UCSD-AML1 (cell line): ENCODE data around the gene NLK.

Experiments
- DNase-seq: peaks from one replicate; lab custom pipeline; 2025; ENCODE audit not compliant: unreplicated experiment; lab: John Stamatoyannopoulos, UW

The NLK gene

DNA sequence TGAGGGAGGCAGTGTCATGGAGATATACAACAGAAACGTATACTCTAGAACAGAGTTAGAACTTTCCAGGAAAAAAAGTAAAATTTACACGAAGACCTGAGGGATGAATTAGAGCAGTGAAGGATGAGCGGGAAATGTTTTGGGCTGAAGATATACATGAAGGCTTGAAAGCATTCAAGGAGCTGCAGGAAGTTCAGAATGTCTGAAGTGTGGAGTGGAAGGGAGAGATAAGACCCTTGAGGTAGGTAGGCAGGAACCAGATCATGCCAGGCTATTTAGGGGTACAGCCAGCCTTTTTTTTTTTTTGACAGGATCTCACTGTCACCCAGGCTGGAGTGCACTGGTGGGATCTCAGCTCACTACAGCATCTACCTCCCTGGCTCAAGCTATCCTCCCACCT is 3.2 kb upstream of the NLK start:
- DNase-seq: no peak

DNA sequence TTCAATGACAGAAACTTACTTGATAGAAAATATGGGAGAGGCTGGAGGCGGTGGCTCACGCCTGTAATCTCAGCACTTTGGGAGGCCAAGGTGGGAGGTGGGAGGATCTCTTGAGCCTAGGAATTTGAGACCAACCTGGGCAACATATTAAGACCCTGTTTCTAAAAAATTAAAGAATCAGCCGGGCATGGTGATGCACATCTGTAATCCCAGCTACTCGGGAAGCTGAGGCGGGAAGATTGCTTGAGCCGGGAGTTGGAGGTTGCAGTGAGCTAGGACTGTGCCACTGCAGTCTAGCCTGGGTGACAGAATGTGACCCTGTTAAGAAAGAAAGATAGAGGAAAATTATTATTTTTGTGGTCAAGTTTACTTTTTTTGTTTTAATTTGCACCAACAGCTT is 2.1 kb upstream of the NLK start:
- no peak for DNase-seq

DNA sequence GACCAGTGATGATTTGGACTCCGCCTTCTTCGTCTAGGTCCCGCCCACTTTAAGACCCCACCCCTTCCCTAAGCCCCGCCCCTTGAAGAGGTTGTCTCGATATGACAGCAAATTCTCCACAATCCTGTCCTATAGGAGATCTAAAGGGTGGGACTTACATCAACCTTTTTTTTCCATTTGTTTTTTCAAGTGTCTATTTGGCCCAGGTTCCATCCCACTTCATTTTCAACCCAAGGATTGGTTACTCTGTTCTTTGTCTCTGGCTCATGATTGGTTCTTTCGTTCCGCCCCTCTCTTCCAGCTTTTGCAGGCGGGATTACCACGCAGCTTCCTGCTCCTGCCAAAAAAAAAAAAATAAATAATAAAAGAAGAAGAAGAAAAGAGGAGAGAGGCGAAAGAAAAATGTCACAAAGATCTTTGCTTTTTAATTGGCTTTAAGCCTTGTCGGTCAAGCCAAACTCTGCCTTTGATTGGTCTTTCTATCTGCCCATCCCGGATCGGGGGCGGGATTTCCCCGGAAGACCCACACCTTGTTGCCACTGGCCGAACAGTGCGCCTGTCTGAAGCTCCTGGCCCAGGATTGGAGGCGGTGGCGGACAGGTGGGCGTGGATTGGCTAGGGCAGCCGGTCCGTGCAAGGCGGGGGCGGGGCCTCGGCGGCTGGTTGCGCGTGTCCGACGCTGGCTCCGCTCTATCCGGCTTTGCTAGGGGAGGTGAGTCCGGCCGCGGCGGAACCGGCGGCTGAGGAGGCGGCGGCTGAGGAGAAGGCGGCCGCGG is 1.2 kb upstream of the NLK start:
- peak; percentile 99 for DNase-seq

DNA sequence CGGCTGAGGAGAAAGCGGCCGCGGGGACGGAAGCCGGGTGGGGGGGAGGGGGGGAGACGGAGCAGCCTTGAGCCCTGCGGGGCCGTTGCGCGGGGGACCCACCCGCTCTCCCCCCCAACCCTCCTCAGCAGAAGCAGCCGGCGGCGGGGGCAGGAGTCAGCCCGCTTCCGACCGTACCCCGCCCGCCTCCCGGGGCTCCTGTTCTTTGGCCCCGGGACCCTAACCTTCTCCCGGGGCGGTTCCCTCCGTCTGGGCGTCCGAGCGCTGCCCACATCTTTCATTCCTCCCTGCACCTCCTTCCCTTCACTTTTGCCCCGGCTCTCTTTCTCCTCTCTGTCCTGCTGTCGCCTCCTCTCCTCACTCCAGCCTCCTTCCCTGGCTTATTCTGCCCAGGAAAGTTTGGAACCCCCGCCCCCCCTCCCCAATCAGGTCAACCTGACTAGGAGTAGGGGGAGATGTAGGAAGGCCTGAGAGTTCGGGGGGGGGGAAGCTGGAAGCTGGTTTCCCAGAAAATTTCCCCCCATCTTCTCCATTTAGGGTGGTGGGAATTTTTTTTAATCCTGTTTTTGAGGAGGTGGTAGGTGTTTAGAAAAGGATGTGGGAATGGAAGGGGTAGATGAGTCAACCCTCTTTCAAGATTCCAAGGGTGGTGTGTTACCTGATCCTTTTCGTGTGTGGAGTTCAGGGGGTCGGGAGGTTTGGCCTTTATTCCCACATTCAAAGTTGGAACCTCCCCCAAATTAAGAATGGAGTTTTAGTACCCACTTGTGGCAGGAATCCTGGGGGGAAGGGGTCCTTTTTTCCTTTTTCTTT is 427 bp upstream of the NLK start:
- DNase-seq: no peak

DNA sequence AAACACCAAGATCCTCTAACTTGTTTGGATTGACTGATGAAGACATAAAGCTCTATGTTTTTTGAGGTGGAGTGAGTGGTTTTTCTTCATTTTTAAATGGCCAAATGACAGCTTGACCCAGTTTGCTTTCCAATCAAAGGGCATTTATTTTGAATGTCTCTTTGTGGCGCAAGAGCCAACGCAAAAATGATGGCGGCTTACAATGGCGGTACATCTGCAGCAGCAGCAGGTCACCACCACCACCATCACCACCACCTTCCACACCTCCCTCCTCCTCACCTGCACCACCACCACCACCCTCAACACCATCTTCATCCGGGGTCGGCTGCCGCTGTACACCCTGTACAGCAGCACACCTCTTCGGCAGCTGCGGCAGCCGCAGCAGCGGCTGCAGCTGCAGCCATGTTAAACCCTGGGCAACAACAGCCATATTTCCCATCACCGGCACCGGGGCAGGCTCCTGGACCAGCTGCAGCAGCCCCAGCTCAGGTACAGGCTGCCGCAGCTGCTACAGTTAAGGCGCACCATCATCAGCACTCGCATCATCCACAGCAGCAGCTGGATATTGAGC is 329 bp downstream of the NLK start:
- DNase-seq: no peak

DNA sequence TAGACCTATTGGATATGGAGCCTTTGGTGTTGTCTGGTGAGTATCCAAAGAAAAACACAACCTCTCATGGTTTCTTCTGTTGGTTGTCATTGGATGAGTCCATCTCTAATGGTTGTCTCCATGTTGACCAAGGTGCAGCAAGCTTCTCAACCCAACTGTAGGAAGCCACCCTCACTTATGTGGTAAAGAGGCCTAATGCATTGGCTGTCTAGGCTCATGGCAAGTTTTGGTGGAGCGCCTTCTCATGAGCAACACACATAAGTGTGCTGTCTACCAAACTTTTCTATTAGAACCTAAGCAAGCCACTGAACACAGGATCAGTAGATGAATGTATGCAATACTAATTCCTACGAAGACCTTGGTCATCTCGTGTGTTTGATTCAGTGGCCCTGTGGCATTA is 819 bp downstream of the NLK start:
- DNase-seq: no peak

DNA sequence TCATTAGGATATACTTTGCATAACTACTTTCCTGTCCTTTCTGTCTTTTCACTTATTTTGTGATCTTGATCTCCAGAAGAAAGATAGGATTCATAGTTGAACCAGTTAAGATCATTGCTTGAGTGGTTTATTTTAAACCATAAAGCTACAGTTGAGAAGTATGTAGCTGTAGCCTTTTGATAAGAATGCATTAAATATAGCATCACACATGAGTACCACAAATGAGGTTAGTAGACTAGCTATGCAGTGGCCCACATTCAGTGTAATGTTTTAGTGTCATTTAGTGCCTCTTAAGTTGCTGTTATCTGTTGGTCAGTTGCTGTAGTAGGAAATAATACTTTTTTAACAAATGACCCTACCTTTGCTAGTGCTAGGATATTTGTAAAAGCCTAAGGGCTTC is 1.3 kb downstream of the NLK start:
- DNase-seq: no peak

DNA sequence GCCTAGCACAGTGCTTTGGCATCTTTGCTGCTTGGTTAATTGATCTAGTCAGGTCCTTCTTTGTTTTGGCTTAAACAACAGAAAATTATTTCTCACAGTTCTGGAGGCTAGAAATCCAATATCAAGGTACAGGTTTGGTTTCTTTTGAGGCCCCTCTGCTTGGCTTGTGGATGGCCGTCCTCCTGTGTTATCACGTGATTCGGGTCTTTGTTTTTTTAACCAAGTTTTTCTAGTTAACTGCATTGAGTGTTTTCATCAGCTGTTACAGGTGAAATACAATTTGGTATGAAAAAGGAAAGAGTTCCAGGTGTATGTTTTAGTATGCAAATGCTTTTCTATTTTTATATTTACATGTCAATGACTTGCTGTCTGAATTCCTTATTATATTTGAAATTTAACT is 2.8 kb downstream of the NLK start:
- no peak for DNase-seq

DNA sequence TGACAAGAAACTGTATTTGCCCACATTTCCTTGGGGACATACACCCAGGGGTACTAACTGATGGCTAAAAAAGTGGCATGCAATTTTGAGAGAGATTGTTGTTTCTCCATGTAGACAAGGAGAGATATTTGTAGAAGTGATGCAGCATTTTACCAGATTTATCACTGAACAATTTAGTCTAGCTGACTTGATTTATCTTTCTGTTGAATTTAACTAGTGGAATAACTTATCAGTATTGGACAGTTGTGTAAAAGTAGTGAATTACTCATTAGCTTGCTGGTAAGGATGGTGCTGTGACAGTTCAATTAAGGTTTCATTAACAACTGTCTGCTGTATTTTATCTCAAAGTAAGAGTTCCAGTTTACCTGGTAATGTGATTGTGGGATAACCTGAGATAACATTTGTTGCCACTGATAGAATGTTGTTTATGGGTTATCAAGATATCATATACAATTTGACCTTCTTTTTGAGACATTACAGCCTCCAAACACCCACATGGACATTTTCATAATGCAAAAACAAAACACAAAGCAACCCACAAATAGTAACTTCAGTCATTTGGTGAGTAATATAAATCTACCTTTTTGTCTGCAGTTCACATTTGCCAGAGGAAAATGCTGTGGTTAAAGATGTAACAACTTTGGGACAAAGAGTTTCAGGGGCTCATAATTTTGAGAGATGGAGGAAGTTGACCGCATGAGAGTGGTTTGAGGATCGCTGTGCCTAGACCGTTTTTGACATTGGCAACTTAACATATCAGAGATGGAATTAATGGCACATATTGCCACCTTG is 3.8 kb downstream of the NLK start:
- DNase-seq: no peak

DNA sequence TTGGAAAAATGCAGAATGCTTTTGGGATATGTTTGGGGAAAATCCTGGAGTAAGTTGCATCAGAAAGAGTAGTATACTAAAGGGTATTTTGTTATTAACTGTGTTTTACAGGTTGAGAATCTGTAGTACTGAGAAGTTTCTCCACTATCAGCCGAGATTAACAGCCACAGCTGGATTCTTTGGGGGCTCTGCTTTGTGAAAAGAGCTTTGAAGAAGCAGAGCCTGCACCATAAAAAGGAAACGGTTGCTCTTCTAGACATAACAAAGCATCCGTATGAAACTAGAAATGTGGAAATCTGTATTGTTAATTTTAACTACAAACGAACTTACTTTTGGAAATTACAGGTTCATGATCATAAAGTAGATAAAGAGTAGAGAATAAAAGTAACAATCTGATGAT is 5.3 kb downstream of the NLK start:
- no peak for DNase-seq

DNA sequence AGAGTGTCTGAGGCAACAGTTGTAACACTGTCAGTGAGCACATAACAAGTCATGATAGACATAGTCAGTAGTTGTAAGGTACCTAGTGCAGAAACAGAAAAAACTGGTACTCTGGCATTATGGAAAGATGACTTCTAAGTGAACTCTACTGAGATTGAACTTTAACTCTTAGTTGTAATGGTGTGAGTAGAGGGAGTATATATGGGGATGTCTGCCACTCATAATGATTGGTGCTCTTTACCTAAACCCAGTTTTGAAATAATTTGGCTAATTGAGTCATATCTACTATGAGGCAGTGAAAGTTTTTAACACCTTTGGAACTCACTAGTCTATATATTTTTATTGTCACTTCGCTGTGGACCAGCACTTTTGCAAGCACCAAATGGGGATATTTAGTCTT is 6.6 kb downstream of the NLK start:
- DNase-seq: no peak

DNA sequence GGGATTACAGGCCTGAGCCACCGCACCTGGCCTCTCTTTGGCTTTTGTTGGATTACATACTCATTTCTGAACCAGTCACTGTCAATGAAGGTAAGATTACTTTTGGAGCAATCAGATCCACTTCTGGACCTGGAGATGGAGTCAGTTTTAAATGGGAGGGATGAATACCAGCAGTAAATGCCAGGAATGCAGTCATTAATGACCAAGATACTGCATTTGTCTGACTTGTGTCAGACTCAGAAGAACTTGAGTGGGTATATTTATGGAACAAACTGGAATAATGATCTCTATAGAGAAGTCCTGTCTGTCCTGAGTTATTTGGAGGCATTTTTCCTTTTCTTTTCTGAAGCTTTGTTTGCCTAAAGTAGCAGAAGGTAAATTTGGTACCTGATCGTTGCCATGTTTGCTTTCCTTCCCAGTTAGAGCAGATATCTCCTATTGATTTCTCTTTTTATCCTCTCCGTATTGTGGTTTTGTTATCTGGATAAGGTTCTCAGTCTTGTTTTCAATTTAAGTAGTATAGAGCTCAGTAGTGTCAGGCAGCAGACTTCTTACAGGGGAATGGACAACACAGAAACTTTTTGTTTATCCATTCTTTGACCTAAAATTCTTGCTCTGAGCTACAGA is 10.7 kb downstream of the NLK start:
- DNase-seq: no peak

DNA sequence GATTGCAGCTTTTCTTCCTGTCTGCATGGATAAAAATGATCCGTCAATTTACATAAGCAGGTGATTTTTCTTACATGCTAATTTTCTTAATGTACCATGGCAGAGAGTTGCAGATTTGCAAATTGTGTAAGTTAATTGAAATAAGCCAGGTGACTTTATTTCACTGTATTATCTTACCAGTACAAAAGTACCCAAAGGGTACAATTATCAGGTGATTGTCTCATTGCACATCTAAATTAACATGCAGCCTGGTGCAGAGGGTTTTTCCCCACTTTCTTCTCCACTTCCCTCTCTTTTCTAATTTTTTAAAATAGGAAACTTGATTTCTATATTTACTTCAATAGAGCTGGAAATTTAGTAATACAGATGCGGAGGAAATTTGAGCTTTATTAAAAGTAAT is 11.2 kb downstream of the NLK start:
- no peak for DNase-seq

DNA sequence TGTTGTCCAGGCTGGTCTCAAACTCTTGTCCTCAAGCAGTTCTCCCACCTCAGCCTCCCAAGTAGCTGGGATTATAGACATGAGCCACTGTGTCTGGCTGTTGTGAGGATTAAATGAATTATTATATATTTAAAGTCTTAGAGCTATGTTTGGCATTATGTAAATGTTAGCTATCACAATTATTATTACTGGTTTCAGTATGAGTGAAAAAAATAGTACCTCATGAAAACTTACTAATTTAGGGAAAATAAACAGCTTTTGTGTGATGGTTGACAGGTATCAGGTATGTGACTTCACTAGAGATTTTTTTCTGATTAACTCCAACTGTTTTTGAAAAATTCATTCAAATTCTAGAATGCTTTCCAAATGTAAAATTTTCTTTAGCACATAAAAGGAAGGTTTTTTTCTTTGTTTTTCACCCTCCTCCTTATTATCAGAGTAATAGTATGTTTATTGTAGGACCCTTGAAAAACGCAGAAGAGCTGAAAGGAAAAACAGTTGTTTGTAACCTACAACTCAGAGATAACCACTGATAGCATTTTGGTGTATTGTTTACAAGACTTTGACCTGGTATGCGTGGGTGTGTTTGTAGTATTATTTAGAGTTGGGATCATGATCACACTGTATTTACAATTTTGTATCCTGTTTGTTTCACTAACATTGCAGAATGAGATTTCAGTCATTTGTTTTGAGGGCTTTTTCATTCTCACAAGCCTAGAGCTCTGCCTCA is 13.2 kb downstream of the NLK start:
- DNase-seq: no peak

DNA sequence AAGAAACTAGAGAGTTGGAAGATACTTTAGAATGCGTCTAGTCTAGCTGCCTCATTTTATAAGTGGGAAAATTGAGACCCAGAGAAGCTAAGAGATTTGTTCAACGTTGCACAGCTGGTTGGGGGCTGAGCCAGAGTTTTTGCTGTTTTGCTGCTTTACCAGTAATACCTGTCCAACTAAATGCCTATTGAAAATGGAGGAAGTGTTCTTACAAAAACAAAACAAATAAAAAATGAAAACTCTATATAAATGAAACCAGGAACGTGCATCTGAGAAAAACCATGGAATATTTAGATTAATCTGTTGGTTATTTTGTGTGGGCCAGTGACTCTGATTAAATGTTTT is 13.8 kb downstream of the NLK start:
- DNase-seq: no peak

DNA sequence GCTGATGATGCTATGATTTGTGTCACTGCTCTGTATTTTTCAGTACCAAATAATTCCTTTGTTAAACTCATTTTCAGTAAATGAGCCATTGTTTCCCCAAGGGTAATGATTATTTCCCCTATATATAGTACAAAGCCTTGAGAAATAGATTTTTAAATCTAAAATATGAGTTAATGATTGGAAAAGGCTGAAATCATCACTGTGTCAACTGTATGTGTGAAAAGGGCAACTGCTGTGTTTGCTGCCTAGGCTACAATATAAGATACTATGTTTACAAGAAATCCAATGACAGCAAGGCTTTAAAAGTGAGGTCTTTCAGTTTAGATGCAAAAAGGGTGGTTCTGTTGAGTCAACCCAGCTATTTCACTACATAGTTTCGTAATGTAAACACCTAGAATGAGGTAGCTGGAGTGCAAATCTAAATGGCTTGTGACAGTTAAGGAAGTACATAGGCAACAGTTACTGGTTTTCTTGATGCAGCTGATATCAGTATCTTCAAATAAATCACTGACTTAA is 15.3 kb downstream of the NLK start:
- DNase-seq: no peak

DNA sequence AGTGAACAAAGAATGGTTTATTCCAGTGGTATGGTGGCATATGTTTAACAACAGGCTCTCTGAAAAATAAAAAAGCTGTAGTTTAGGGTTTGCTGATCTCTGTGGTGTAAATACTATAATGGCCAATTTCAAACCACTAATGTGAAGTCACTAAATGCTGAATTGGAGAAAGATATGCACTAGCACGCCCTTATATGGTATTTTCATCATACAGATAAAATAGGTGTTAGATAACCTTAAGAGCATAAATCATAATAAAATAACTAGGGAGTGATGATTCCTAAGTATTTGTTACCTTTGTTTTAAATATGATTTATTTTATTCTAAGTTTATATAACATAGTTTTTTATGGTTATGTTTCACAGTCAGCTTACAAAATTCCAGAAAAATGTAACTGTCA is 17.2 kb downstream of the NLK start:
- no peak for DNase-seq

DNA sequence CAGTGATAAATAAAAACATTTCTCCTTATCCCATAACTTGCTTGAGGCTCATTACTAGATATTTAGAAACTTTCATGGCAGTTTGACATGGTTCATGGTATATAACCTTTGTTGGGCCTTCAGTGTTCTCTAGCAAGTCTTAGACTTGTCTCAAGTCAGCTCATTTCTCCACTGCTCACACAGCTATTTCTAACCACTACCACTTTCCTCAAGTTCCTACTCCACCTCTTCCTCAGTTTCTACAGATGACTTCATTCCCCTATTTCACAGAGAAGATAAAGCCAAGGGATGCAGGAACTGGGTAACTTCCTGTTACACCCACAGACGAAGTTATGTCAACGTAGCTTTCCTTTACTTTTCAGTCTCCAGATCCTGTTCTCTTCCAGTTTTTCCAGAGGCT is 23.2 kb downstream of the NLK start:
- no peak for DNase-seq

DNA sequence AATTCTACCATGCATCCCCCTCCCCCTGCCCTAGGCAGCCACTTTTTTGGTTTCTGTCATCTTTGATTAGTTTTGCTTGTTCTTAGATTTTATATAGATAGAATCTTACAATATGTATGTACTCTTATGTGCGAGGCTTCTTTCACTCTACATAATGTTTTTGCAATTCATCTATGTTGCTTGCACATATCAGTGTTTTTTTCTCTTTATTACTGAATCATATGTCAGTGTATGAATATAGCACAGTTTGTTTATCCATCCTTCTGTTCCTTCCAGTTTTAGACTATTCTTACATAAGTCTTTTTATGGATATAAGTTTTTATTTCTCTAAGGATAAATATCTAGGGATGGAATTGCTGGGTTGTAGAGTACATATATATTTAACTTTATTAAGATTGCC is 26.6 kb downstream of the NLK start:
- no peak for DNase-seq

DNA sequence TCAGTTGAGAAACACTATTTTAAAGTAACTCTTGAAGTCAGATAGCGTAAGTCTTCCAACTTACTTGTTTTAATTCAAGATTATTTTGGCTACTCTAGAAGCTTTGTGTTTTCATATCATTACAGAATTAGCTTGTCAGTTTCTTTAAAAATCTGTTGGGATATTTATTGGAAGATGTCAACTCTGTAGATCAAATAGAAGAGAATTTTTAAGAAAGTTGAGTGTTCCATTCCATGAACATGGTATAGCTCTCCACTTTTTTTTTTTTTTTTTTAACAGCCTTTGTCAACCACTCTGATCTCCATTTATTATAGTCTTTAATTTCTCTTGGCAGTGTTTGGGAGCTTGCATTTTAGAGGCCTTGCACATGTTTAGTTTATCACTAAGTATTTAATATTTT is 28.7 kb downstream of the NLK start:
- no peak for DNase-seq
